Caco-2 (cell line): ENCODE results near the gene PTPRN2. TPM values are rescaled to one million over a fixed set of nuclear protein-coding genes. Genes with fewer than 3 reads are reported as not detected.

Experiments used
- BruUV-seq: library from RNA; stranded (reverse); fragments of 400-500 nt; replicated peaks from 2 replicates; lab custom pipeline; 2021; lab: Mats Ljungman, UMichigan
- CTCF ChIA-PET: fragments of 300-600 bp; sonication (Branson Sonifier 250); formaldehyde crosslinking; loops from one replicate; lab custom pipeline; 2022; ENCODE audit warnings: antibody characterized with exemption; lab: Charles Lee
- POLR2A ChIA-PET: fragments of 300-600 bp; sonication (Branson Sonifier 250); formaldehyde crosslinking; loops from one replicate; lab custom pipeline; 2022; ENCODE audit warnings: antibody characterized with exemption; lab: Charles Lee
- DNase-seq, 2 experiments: peaks; one replicate each; pipeline versions ENCODE4 v3.0.0 to v3.0.0-alpha.2; 2020 to 2022
- H3K27me3 ChIP-seq: replicated peaks from 2 replicates; pipeline ENCODE4 v1.6.0; 2011; ENCODE audit warnings: low read length; ENCODE audit not compliant: control insufficient read depth, insufficient read depth
- H3K36me3 ChIP-seq: 2 replicates; pipeline ENCODE4 v1.5.1; 2011; ENCODE audit warnings: low read length; ENCODE audit not compliant: control insufficient read depth, insufficient read depth
- H3K4me1 ChIP-seq: fragments of 250-450 bp; sonication (Bioruptor Pico); 2 replicates; pipeline ENCODE4 v1.5.1; 2020; ENCODE audit warnings: mild to moderate bottlenecking
- H3K4me3 ChIP-seq: 2 replicates; pipeline ENCODE4 v1.5.1; 2011; ENCODE audit warnings: low read depth, mild to moderate bottlenecking, control low read depth, low read length
- H3K9me3 ChIP-seq: fragments of 250-450 bp; sonication (Bioruptor Pico); 2 replicates; pipeline ENCODE4 v1.5.1; 2020; ENCODE audit warnings: mild to moderate bottlenecking, moderate library complexity
- H3K27ac Mint-ChIP-seq: one replicate; pipeline ENCODE4 v1.8.0; 2022; ENCODE audit warnings: mixed read lengths; ENCODE audit not compliant: unreplicated experiment
- H3K27me3 Mint-ChIP-seq: one replicate; pipeline ENCODE4 v1.8.0; 2022; ENCODE audit warnings: mixed read lengths; ENCODE audit not compliant: insufficient read depth, unreplicated experiment
- H3K36me3 Mint-ChIP-seq: one replicate; pipeline ENCODE4 v1.8.0; 2022; ENCODE audit warnings: mild to moderate bottlenecking, mixed read lengths; ENCODE audit not compliant: insufficient read depth, unreplicated experiment
- H3K4me1 Mint-ChIP-seq: one replicate; pipeline ENCODE4 v1.8.0; 2022; ENCODE audit warnings: low read depth, mixed read lengths; ENCODE audit not compliant: unreplicated experiment
- H3K4me3 Mint-ChIP-seq: one replicate; pipeline ENCODE4 v1.8.0; 2022; ENCODE audit warnings: mild to moderate bottlenecking, moderate library complexity, mixed read lengths; ENCODE audit not compliant: unreplicated experiment
- H3K9me3 Mint-ChIP-seq: one replicate; pipeline ENCODE4 v1.8.0; 2022; ENCODE audit warnings: mixed read lengths; ENCODE audit not compliant: unreplicated experiment
- intact Hi-C: fragments of 100-400 bp; cut with micrococcal nuclease; formaldehyde crosslinking; loops from one replicate; pipeline ENCODE4 v1.10.0; 2022; ENCODE audit not compliant: unreplicated experiment
- total RNA-seq: library from RNA; stranded (reverse); gene quantifications from 2 replicates; pipeline ENCODE4 v1.2.3, GENCODE V29; 2022
- TF ChIP-seq, protein P1 (sequence below), 2 experiments: fragments of 200-600 bp in 1 of 2; IDR thresholded peaks; 1 replicate in 1 of 2; 2 replicates in 1 of 2; pipeline versions ENCODE4 v1.5.1 to v1.8.0; 2011 to 2022; ENCODE audit warnings: antibody characterized with exemption in 1 of 2, control low read depth in 1 of 2, inconsistent platforms in 1 of 2, low read depth in 1 of 2, low read length in 1 of 2, mild to moderate bottlenecking in 1 of 2, moderate library complexity in 1 of 2; ENCODE audit not compliant: insufficient read depth in 1 of 2, severe bottlenecking in 1 of 2, unreplicated experiment in 1 of 2

The PTPRN2 gene
- total RNA-seq, 1 experiment from 2014 or later, result 1.4 TPM

DNA sequence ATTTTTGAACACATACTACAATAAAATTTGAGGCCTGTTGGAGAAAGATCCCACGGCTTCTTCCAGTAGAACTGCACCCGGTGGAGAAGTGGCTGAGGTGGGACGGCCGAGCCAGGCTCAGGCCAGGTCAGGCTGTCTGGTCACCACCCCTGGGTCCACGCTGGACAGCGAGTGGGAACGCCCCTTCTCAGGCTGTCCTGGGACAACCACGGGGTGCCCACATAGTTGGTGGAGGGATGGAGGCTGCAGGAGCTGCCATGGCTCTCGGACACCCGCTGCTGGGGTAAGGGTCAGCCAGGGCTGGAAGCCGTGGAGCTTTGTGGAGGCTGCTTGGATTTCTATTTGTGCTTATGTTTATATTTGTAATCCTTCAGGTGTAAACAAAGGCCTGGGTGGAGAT, 1044.3 kb downstream of the PTPRN2 start:
- Mint-ChIP-seq H3K4me3 (no peak overlapping the region), H3K9me3 (peaks cover 17% of the 10 kb centered on the region), H3K27me3 (peaks cover 22% of the 10 kb centered on the region), H3K27ac (no peak overlapping the region), H3K4me1 (no peaks in the 10 kb centered on the region), H3K36me3 (no peaks in the 10 kb centered on the region)
- TF ChIP-seq, protein P1, sequence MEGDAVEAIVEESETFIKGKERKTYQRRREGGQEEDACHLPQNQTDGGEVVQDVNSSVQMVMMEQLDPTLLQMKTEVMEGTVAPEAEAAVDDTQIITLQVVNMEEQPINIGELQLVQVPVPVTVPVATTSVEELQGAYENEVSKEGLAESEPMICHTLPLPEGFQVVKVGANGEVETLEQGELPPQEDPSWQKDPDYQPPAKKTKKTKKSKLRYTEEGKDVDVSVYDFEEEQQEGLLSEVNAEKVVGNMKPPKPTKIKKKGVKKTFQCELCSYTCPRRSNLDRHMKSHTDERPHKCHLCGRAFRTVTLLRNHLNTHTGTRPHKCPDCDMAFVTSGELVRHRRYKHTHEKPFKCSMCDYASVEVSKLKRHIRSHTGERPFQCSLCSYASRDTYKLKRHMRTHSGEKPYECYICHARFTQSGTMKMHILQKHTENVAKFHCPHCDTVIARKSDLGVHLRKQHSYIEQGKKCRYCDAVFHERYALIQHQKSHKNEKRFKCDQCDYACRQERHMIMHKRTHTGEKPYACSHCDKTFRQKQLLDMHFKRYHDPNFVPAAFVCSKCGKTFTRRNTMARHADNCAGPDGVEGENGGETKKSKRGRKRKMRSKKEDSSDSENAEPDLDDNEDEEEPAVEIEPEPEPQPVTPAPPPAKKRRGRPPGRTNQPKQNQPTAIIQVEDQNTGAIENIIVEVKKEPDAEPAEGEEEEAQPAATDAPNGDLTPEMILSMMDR (IDR thresholded peaks at IDR 0.05; ENCODE audit: insufficient read depth in 1 of 2, low read depth in 1 of 2, low read length in 1 of 2, severe bottlenecking in 1 of 2, unreplicated experiment in 1 of 2), result no peak
- ChIA-PET CTCF (no interaction called here), POLR2A (no interaction called here)
- H3K9me3 ChIP-seq, result no peaks in the 10 kb centered on the region
- no peak overlapping the region for H3K4me3 ChIP-seq
- no peaks in the 10 kb centered on the region for H3K27me3 ChIP-seq
- H3K36me3 ChIP-seq, result no peaks in the 10 kb centered on the region
- no peak for DNase-seq
- H3K4me1 ChIP-seq, result no peaks in the 10 kb centered on the region
- intact Hi-C loops, result no loop called here
- no TSS peak for BruUV-seq

DNA sequence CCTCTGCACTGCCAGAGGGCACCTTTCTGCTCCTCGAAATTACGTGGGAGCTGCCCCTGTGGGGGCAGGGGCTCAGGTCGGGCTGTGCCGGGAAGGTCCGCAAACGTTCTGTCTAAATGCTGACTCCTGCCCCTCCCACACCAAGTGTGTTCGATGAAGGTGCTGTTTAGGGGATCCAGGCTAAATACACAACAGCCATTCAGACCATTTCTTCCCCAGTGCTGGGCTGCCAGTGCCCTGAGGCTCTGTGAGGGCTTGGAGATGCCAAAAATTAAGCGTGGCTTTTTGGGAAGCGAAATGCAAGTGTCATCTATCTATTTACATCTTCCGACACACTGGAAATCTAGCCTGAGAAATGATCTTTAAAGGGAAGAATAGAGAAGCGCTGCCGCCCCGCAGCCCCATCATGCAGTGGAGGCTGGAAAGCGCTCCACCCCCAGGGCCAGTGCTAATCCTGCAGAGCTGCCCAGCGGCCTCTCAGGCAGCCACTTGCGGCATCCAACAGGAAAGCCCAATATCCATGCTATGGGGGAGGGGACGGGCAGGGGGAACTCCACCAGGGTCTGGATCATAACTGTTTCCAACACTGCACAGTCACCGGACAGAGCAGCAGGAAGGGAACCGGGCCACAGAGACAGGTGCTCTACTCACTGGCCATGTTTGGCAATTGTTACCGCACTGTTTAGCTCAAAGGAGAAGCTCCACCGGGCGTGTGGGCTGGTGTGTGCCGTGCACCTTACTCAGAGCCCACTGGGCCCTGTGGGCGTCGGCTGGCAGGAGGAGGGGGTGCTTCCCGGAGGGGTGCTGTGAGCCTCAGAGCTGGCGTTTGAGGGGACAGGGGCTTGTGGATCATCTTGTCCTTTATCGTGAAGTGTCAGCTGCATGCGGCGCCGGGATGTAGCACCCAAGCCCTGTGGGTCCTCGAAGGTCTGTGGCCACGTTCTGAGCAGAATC, 1045.3 kb downstream of the PTPRN2 start:
- Mint-ChIP-seq H3K4me3 (no peak overlapping the region), H3K9me3 (peaks cover 17% of the 10 kb centered on the region), H3K27ac (no peak overlapping the region), H3K27me3 (peaks cover 28% of the 10 kb centered on the region), H3K4me1 (no peaks in the 10 kb centered on the region), H3K36me3 (no peaks in the 10 kb centered on the region)
- DNase-seq, result no peak
- Histone ChIP-seq H3K27me3 (no peaks in the 10 kb centered on the region), H3K36me3 (no peaks in the 10 kb centered on the region), H3K9me3 (no peaks in the 10 kb centered on the region), H3K4me1 (no peaks in the 10 kb centered on the region), H3K4me3 (no peak overlapping the region)
- CTCF ChIA-PET, result no interaction called here
- BruUV-seq, result no TSS peak
- intact Hi-C loops, result no loop called here
- POLR2A ChIA-PET, result no interaction called here
- TF ChIP-seq, protein P1 (IDR thresholded peaks at IDR 0.05; ENCODE audit: insufficient read depth in 1 of 2, low read depth in 1 of 2, low read length in 1 of 2, severe bottlenecking in 1 of 2, unreplicated experiment in 1 of 2), result no peak

DNA sequence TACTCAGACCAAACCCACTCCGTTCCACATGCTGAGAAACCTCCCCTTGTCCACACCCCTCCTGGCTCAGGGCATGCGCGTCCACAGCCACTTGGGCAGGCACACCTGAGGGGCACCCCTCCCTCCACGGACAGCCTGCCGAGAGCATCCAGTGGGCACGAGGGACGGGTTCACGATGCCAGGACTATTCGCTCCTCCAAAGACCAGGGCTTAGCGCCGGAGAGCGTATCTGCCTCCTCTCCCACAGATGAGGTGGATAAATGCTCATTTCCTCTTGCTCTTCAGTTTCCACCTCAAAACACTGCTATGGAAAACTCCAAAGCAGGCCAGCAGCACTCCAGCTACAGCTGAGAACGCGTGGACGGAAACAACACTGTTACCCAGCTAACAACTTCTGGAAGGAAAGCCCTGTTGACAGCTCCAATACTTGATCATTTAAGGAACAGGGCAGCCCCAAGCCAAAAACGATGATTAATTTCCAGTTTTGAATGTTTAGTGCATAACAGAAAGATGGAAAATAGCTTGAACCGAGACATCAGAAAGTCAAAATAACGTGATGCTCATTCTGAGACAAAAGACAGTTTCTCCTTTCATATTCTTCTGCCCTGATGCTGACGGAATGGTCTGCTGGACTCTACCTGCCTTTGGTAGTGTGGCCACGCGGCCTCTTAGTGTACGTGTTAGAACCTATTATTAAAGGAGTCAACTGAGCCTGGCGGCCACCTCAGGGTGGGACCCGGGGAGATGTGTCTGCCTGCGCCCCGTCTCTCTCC, 1046.1 kb downstream of the PTPRN2 start:
- Histone ChIP-seq H3K27me3 (no peaks in the 10 kb centered on the region), H3K9me3 (no peaks in the 10 kb centered on the region), H3K4me3 (no peak overlapping the region), H3K4me1 (no peaks in the 10 kb centered on the region), H3K36me3 (no peaks in the 10 kb centered on the region)
- peaks cover 17% of the 10 kb centered on the region for H3K9me3 Mint-ChIP-seq
- ChIA-PET POLR2A (no interaction called here), CTCF (no interaction called here)
- TF ChIP-seq, protein P1 (IDR thresholded peaks at IDR 0.05; ENCODE audit: insufficient read depth in 1 of 2, low read depth in 1 of 2, low read length in 1 of 2, severe bottlenecking in 1 of 2, unreplicated experiment in 1 of 2), result no peak
- H3K36me3 Mint-ChIP-seq, result no peaks in the 10 kb centered on the region
- H3K4me3 Mint-ChIP-seq, result no peak overlapping the region
- peaks cover 28% of the 10 kb centered on the region for H3K27me3 Mint-ChIP-seq
- H3K27ac Mint-ChIP-seq, result no peak overlapping the region
- H3K4me1 Mint-ChIP-seq, result no peaks in the 10 kb centered on the region
- intact Hi-C loops, result no loop called here
- DNase-seq, result no peak
- BruUV-seq, result no TSS peak
